ENCODE results near the gene MAP4K4. TPM values are rescaled to one million over a fixed set of nuclear protein-coding genes. Genes with fewer than 3 reads are reported as not detected.

MAP4K4 gene
- total and polyA plus RNA-seq, 2 of the 13 experiments (the other 11 are each of a cell fraction or from before 2014, with no cell fraction given): 105 to 264 TPM

DNA sequence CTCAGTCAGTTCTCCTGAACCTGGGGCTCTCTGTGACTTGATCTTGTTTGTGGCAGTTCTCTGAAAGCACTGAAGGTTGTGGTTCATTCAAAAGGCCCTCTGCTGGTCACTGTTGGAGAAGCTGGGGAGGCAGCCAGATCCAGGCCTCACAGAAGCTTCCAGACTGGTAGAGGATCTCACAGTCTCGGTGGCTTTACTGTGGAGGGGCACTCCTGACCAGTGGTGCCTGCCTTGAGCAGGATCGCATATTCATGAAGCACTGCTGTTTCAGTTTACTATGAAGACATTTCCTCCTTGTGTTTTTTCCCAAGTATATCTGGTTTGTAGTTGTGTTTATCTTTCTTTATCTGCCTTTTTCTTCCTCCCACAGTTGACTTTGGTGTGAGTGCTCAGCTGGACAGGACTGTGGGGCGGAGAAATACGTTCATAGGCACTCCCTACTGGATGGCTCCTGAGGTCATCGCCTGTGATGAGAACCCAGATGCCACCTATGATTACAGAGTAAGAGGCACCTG lies 133.9 kb downstream of the MAP4K4 start (continued):
- TF ChIP-seq HNRNPUL1 (IDR thresholded peaks at IDR 0.05; ENCODE audit: low read depth, low read length) (no peak), RORA (CRISPR knock-in tag; IDR thresholded peaks at IDR 0.05) (no peak), ZNF451 (CRISPR knock-in tag; IDR thresholded peaks at IDR 0.05) (no peak), KMT2A (CRISPR knock-in tag; IDR thresholded peaks at IDR 0.05) (peak; percentile 73; the same call in 1 of the 2 replicates), ZNF644 (CRISPR knock-in tag; IDR thresholded peaks at IDR 0.05; ENCODE audit: low read depth) (0 out of 2 replicates have a peak, but pooled peaks have one; percentile 11), ZNF776 (CRISPR knock-in tag; IDR thresholded peaks at IDR 0.05) (no peak), SRF (IDR thresholded peaks at IDR 0.05; ENCODE audit: low read depth, low read length) (0 out of 2 replicates have a peak, but pooled peaks have one; percentile 7), ZNF367 (CRISPR knock-in tag; IDR thresholded peaks at IDR 0.05; ENCODE audit: borderline replicate concordance) (no peak), ZBTB25 (CRISPR knock-in tag; IDR thresholded peaks at IDR 0.05) (0 out of 2 replicates have a peak, but pooled peaks have one; percentile 48), CAMTA2 (CRISPR knock-in tag; IDR thresholded peaks at IDR 0.05; ENCODE audit: borderline replicate concordance) (no peak), SAP130 (CRISPR knock-in tag; IDR thresholded peaks at IDR 0.05; ENCODE audit: low read depth) (peak; percentile 23; the same call in 1 of the 2 replicates), KDM6A (CRISPR knock-in tag; IDR thresholded peaks at IDR 0.05; ENCODE audit: low read depth) (no peak), CEBPB (IDR thresholded peaks at IDR 0.05; ENCODE audit: borderline replicate concordance, low read depth, low read length) (no peak), SALL1 (CRISPR knock-in tag; IDR thresholded peaks at IDR 0.05) (peak; percentile 64)
- TF ChIP-seq, protein P1, sequence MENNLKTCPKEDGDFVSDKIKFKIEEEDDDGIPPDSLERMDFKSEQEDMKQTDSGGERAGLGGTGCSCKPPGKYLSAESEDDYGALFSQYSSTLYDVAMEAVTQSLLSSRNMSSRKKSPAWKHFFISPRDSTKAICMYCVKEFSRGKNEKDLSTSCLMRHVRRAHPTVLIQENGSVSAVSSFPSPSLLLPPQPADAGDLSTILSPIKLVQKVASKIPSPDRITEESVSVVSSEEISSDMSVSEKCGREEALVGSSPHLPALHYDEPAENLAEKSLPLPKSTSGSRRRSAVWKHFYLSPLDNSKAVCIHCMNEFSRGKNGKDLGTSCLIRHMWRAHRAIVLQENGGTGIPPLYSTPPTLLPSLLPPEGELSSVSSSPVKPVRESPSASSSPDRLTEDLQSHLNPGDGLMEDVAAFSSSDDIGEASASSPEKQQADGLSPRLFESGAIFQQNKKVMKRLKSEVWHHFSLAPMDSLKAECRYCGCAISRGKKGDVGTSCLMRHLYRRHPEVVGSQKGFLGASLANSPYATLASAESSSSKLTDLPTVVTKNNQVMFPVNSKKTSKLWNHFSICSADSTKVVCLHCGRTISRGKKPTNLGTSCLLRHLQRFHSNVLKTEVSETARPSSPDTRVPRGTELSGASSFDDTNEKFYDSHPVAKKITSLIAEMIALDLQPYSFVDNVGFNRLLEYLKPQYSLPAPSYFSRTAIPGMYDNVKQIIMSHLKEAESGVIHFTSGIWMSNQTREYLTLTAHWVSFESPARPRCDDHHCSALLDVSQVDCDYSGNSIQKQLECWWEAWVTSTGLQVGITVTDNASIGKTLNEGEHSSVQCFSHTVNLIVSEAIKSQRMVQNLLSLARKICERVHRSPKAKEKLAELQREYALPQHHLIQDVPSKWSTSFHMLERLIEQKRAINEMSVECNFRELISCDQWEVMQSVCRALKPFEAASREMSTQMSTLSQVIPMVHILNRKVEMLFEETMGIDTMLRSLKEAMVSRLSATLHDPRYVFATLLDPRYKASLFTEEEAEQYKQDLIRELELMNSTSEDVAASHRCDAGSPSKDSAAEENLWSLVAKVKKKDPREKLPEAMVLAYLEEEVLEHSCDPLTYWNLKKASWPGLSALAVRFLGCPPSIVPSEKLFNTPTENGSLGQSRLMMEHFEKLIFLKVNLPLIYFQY (CRISPR knock-in tag; IDR thresholded peaks at IDR 0.05; ENCODE audit: borderline replicate concordance): no peak
- TF ChIP-seq, protein P2, sequence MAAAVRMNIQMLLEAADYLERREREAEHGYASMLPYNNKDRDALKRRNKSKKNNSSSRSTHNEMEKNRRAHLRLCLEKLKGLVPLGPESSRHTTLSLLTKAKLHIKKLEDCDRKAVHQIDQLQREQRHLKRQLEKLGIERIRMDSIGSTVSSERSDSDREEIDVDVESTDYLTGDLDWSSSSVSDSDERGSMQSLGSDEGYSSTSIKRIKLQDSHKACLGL (CRISPR knock-in tag; IDR thresholded peaks at IDR 0.05): no peak
- TF ChIP-seq, protein P3, sequence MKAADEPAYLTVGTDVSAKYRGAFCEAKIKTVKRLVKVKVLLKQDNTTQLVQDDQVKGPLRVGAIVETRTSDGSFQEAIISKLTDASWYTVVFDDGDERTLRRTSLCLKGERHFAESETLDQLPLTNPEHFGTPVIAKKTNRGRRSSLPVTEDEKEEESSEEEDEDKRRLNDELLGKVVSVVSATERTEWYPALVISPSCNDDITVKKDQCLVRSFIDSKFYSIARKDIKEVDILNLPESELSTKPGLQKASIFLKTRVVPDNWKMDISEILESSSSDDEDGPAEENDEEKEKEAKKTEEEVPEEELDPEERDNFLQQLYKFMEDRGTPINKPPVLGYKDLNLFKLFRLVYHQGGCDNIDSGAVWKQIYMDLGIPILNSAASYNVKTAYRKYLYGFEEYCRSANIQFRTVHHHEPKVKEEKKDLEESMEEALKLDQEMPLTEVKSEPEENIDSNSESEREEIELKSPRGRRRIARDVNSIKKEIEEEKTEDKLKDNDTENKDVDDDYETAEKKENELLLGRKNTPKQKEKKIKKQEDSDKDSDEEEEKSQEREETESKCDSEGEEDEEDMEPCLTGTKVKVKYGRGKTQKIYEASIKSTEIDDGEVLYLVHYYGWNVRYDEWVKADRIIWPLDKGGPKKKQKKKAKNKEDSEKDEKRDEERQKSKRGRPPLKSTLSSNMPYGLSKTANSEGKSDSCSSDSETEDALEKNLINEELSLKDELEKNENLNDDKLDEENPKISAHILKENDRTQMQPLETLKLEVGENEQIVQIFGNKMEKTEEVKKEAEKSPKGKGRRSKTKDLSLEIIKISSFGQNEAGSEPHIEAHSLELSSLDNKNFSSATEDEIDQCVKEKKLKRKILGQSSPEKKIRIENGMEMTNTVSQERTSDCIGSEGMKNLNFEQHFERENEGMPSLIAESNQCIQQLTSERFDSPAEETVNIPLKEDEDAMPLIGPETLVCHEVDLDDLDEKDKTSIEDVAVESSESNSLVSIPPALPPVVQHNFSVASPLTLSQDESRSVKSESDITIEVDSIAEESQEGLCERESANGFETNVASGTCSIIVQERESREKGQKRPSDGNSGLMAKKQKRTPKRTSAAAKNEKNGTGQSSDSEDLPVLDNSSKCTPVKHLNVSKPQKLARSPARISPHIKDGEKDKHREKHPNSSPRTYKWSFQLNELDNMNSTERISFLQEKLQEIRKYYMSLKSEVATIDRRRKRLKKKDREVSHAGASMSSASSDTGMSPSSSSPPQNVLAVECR (CRISPR knock-in tag; IDR thresholded peaks at IDR 0.05; ENCODE audit: borderline replicate concordance): 0 out of 2 replicates have a peak, but pooled peaks have one; percentile 33
